ENCODE data around the gene SLC25A6. TPM values are rescaled to one million over a fixed set of nuclear protein-coding genes. Genes with fewer than 3 reads are reported as not detected.

The SLC25A6 gene
- total RNA-seq, 1 experiment from 2014 or later = 463 TPM

DNA sequence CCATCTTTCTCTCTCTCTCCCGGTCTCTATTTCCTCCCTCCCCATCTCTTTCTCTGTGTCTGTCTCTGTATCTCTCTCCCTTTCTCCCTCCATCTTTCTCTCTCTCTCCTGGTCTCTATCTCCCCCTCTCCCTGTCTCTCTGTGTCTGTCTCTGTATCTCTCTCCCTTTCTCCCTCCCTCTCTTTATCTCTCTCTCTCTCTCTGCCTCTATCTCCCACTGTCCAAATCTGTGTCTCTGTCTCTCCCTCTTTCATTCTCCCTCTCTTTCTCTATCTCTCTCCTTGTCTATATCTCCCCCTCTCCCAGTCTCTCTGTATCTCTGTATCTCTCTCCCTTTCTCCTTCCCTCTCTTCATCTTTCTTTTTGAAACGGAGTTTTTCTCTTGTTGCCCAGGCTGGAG is 31.7 kb downstream of the SLC25A6 start:
- H3K27me3 Mint-ChIP-seq (ENCODE audit: insufficient read depth, unreplicated experiment) = no peaks in the 10 kb centered on the region
- TF ChIP-seq, protein P1, sequence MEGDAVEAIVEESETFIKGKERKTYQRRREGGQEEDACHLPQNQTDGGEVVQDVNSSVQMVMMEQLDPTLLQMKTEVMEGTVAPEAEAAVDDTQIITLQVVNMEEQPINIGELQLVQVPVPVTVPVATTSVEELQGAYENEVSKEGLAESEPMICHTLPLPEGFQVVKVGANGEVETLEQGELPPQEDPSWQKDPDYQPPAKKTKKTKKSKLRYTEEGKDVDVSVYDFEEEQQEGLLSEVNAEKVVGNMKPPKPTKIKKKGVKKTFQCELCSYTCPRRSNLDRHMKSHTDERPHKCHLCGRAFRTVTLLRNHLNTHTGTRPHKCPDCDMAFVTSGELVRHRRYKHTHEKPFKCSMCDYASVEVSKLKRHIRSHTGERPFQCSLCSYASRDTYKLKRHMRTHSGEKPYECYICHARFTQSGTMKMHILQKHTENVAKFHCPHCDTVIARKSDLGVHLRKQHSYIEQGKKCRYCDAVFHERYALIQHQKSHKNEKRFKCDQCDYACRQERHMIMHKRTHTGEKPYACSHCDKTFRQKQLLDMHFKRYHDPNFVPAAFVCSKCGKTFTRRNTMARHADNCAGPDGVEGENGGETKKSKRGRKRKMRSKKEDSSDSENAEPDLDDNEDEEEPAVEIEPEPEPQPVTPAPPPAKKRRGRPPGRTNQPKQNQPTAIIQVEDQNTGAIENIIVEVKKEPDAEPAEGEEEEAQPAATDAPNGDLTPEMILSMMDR (IDR thresholded peaks at IDR 0.05; ENCODE audit: unreplicated experiment) = no peak
- BruUV-seq (replicated peaks) = no TSS peak
- no peak for DNase-seq (ENCODE audit: unreplicated experiment)
- H3K4me1 Mint-ChIP-seq (ENCODE audit: insufficient read depth, unreplicated experiment) = no peaks in the 10 kb centered on the region
- POLR2A ChIA-PET = no interaction called here
- peaks cover 29% of the 10 kb centered on the region for H3K9me3 Mint-ChIP-seq (ENCODE audit: unreplicated experiment)
- intact Hi-C loops (cut with micrococcal nuclease) = no loop called here
- no peak overlapping the region for H3K27ac Mint-ChIP-seq (ENCODE audit: low read depth, unreplicated experiment)
- CTCF ChIA-PET = no interaction called here
- H3K36me3 Mint-ChIP-seq (ENCODE audit: insufficient read depth, unreplicated experiment) = peaks cover 30% of the 10 kb centered on the region
- H3K4me3 Mint-ChIP-seq (ENCODE audit: unreplicated experiment) = no peak overlapping the region

DNA sequence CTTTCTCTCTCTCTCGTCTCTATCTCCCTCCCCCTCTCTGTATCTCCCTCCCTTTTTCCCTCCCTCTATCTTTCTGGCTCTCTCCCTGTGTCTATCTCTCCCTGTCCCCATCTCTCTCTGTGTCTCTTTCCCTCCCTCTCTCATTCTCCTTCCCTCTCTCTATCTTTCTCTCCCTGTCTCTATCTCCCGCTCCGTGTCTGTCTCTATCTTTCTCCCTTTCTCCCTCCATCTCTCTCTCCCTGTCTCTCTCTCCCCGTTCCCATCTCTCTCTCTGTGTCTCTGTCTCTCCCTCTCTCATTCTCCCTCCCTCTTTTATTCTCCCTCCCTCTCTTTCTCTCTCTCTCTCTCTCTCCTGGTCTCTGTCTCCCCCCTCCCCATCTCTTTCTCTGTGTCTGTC is 32.4 kb downstream of the SLC25A6 start:
- H3K27ac Mint-ChIP-seq (ENCODE audit: low read depth, unreplicated experiment) = no peak overlapping the region
- H3K9me3 Mint-ChIP-seq (ENCODE audit: unreplicated experiment) = peaks cover 29% of the 10 kb centered on the region
- H3K27me3 Mint-ChIP-seq (ENCODE audit: insufficient read depth, unreplicated experiment) = no peaks in the 10 kb centered on the region
- no peak overlapping the region for H3K4me3 Mint-ChIP-seq (ENCODE audit: unreplicated experiment)
- no TSS peak for BruUV-seq (replicated peaks)
- peaks cover 30% of the 10 kb centered on the region for H3K36me3 Mint-ChIP-seq (ENCODE audit: insufficient read depth, unreplicated experiment)
- no peak for DNase-seq (ENCODE audit: unreplicated experiment)
- H3K4me1 Mint-ChIP-seq (ENCODE audit: insufficient read depth, unreplicated experiment) = no peaks in the 10 kb centered on the region
- ChIA-PET POLR2A (no interaction called here), CTCF (no interaction called here)
- intact Hi-C loops (cut with micrococcal nuclease) = no loop called here
- TF ChIP-seq, protein P1 (IDR thresholded peaks at IDR 0.05; ENCODE audit: unreplicated experiment) = no peak

- CTCF ChIA-PET = no interaction called here
- Mint-ChIP-seq H3K36me3 (ENCODE audit: insufficient read depth, unreplicated experiment) (peaks cover 27% of the 10 kb centered on the region), H3K4me1 (ENCODE audit: insufficient read depth, unreplicated experiment) (no peaks in the 10 kb centered on the region), H3K9me3 (ENCODE audit: unreplicated experiment) (peaks cover 29% of the 10 kb centered on the region), H3K4me3 (ENCODE audit: unreplicated experiment) (no peak overlapping the region), H3K27ac (ENCODE audit: low read depth, unreplicated experiment) (no peak overlapping the region), H3K27me3 (ENCODE audit: insufficient read depth, unreplicated experiment) (no peaks in the 10 kb centered on the region)
- POLR2A ChIA-PET = no interaction called here
- TF ChIP-seq, protein P1 (IDR thresholded peaks at IDR 0.05; ENCODE audit: unreplicated experiment) = no peak
- DNase-seq (ENCODE audit: unreplicated experiment) = no peak
- intact Hi-C loops (cut with micrococcal nuclease) = no loop called here
- no TSS peak for BruUV-seq (replicated peaks)
These were observed 33.0 kb downstream of the SLC25A6 start for GRCh38 chrX:1358793-1359476.

DNA sequence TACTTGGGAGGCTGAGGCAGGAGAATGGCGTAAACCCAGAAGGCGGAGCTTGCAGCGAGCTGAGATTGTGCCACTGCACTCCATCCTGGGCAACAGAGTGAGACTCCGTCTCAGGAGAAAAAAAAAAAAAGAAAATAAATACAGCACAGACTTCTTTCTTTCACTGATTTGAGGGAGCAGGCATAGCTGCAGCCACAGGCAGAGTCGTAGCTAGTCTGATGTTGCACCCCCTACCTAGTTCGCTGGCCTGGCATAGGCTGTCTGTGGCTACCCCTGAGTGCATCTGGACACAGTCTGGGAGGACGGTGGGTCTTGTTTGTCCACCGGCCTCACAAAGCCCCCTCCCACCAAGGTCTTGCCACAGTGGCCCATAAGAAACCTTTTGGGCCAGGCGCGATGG is 33.9 kb downstream of the SLC25A6 start:
- no peak for DNase-seq (ENCODE audit: unreplicated experiment)
- Mint-ChIP-seq H3K27ac (ENCODE audit: low read depth, unreplicated experiment) (no peak overlapping the region), H3K4me1 (ENCODE audit: insufficient read depth, unreplicated experiment) (no peaks in the 10 kb centered on the region), H3K9me3 (ENCODE audit: unreplicated experiment) (peaks cover 29% of the 10 kb centered on the region), H3K36me3 (ENCODE audit: insufficient read depth, unreplicated experiment) (peaks cover 18% of the 10 kb centered on the region), H3K4me3 (ENCODE audit: unreplicated experiment) (no peak overlapping the region), H3K27me3 (ENCODE audit: insufficient read depth, unreplicated experiment) (no peaks in the 10 kb centered on the region)
- CTCF ChIA-PET = no interaction called here
- TF ChIP-seq, protein P1 (IDR thresholded peaks at IDR 0.05; ENCODE audit: unreplicated experiment) = no peak
- intact Hi-C loops (cut with micrococcal nuclease) = no loop called here
- no TSS peak for BruUV-seq (replicated peaks)
- POLR2A ChIA-PET = no interaction called here

All from MCF 10A (cell line).